ENCODE data around the gene SARS1.

Gene SARS1

GRCh38 chr1:109225308-109225707 is 11.6 kb downstream of the SARS1 start:
- in situ Hi-C loops (cut with MboI; ENCODE audit: low sequenced_read_pairs), result no loop called here

GRCh38 chr1:109225711-109226445 is 12.2 kb downstream of the SARS1 start:
- in situ Hi-C loops (cut with MboI; ENCODE audit: low sequenced_read_pairs), result no loop called here

- in situ Hi-C loops (cut with MboI; ENCODE audit: low sequenced_read_pairs), result no loop called here
Observed at GRCh38 chr1:109228167-109228566, 14.4 kb downstream of the SARS1 start.

GRCh38 chr1:109229531-109230127 is 15.9 kb downstream of the SARS1 start:
- in situ Hi-C loops (cut with MboI; ENCODE audit: low sequenced_read_pairs), result no loop called here

- in situ Hi-C loops (cut with MboI; ENCODE audit: low sequenced_read_pairs), result no loop called here
Observed at GRCh38 chr1:109231066-109231465, 17.3 kb downstream of the SARS1 start.

- in situ Hi-C loops (cut with MboI; ENCODE audit: low sequenced_read_pairs), result no loop called here
Observed at GRCh38 chr1:109235137-109235536, 21.4 kb downstream of the SARS1 start.

GRCh38 chr1:109237512-109237911 is 23.8 kb downstream of the SARS1 start:
- in situ Hi-C loops (cut with MboI; ENCODE audit: low sequenced_read_pairs), result no loop called here

GRCh38 chr1:109238382-109238781 is 24.7 kb downstream of the SARS1 start:
- in situ Hi-C loops (cut with MboI; ENCODE audit: low sequenced_read_pairs), result no loop called here

GRCh38 chr1:109239047-109239408 is 25.3 kb downstream of the SARS1 start:
- in situ Hi-C loops (cut with MboI; ENCODE audit: low sequenced_read_pairs), result no loop called here

- in situ Hi-C loops (cut with MboI; ENCODE audit: low sequenced_read_pairs), result no loop called here
Observed at GRCh38 chr1:109239409-109240068, 25.8 kb downstream of the SARS1 start.

GRCh38 chr1:109240158-109241152 is 26.7 kb downstream of the SARS1 start:
- in situ Hi-C loops (cut with MboI; ENCODE audit: low sequenced_read_pairs), result no loop called here

- in situ Hi-C loops (cut with MboI; ENCODE audit: low sequenced_read_pairs), result no loop called here
Observed at GRCh38 chr1:109241344-109241743, 27.6 kb downstream of the SARS1 start.

- in situ Hi-C loops (cut with MboI; ENCODE audit: low sequenced_read_pairs), result no loop called here
Observed at GRCh38 chr1:109241841-109242345, 28.2 kb downstream of the SARS1 start.

- in situ Hi-C loops (cut with MboI; ENCODE audit: low sequenced_read_pairs), result no loop called here
Observed at GRCh38 chr1:109242387-109242786, 28.7 kb downstream of the SARS1 start.

GRCh38 chr1:109243221-109243620 is 29.5 kb downstream of the SARS1 start:
- in situ Hi-C loops (cut with MboI; ENCODE audit: low sequenced_read_pairs), result no loop called here

- in situ Hi-C loops (cut with MboI; ENCODE audit: low sequenced_read_pairs), result no loop called here
Observed at GRCh38 chr1:109243860-109244552, 30.3 kb downstream of the SARS1 start.

- in situ Hi-C loops (cut with MboI; ENCODE audit: low sequenced_read_pairs), result no loop called here
Observed at GRCh38 chr1:109246141-109246551, 32.4 kb downstream of the SARS1 start.

- in situ Hi-C loops (cut with MboI; ENCODE audit: low sequenced_read_pairs), result no loop called here
Observed at GRCh38 chr1:109247401-109248365, 34.0 kb downstream of the SARS1 start.

GRCh38 chr1:109248444-109248796 is 34.7 kb downstream of the SARS1 start:
- in situ Hi-C loops (cut with MboI; ENCODE audit: low sequenced_read_pairs), result no loop called here
